GM21381 (cell line): ENCODE data around the gene ISYNA1.

Source experiments
- ATAC-seq: cut with Tn5 transposase; IDR thresholded peaks from one replicate; pipeline ENCODE4 v1.9.1; 2021; ENCODE audit warnings: mild to moderate bottlenecking, moderate library complexity; ENCODE audit not compliant: unreplicated experiment

Gene ISYNA1

DNA sequence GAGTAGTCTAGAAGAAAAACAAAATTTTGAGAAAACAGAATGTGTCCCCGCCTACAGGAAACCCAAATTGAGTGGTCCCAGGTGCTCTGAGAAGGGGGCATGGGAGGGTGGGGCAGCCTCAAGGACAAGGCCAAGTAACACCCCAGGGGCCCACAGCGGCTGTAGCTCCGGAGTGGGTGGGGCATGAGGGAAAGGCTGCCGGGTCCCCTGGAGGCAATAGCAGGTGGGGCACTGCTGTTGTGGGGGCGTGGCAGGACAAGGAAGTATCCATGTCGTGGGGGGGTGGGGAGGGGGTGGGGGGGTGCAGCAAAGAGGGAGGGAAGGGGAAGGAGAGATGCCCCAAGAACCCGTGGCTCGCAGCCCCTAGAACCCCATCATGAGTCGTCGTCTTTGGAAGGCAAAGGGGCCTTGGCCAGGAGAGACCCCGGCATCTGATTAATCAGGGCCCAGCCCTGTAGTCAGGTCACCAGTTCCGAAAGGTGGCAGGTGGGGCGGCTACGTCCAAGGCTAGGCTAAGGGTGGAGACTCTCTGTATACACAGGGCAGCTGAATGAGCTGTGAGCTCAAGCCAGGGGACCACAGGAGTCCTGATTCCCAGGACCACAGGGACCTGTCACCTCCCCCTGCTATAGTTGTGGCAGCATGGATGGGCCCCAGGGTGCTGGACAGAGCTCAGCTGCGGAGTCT is 7.5 kb upstream of the ISYNA1 start:
- no peak for ATAC-seq

GRCh38 chr19:18444513-18444912 is 6.6 kb upstream of the ISYNA1 start:
- ATAC-seq = no peak

DNA sequence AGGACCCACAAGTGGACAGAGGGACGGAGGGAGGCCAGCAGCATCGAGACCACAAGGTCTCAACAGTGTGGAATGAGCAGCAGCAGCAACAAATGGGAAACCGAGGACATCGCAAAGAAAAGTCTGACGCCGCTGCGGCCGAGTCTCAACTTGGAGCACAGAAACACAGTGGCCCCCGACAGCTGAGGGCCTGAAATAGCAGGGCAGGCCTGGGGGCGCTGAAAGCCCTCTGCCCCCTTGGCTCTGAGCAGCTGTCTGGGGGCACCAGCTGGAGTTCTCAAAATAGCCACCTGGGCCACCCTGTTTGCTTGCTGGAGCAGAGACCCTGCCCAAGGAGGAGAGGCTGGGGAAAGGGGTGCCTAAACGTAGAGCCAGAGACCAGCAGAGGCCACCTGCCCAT is 5.9 kb upstream of the ISYNA1 start:
- no peak for ATAC-seq

DNA sequence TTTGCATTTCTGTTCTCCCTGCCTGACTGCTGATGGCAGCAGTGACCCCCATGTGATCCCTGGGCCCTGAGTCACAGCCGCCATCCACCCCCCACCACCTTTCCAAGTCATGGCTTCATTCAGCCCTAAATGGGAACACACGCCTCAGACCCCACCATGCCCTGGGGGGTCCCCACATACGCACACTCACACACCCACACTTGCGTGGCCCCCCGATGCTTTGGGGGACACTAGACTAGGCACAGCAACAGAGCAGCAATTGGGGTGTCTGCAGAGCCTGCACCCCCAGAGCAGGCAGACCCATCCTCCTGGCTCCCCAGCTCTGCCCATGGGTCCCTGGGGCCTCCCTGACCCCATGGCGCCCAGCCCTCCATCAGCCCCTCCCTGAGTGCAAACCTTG is 5.5 kb upstream of the ISYNA1 start:
- ATAC-seq = no peak

- no peak for ATAC-seq
Measured at GRCh38 chr19:18442941-18443340, 5.0 kb upstream of the ISYNA1 start.

GRCh38 chr19:18441804-18442788 is 4.2 kb upstream of the ISYNA1 start:
- ATAC-seq = no peak

DNA sequence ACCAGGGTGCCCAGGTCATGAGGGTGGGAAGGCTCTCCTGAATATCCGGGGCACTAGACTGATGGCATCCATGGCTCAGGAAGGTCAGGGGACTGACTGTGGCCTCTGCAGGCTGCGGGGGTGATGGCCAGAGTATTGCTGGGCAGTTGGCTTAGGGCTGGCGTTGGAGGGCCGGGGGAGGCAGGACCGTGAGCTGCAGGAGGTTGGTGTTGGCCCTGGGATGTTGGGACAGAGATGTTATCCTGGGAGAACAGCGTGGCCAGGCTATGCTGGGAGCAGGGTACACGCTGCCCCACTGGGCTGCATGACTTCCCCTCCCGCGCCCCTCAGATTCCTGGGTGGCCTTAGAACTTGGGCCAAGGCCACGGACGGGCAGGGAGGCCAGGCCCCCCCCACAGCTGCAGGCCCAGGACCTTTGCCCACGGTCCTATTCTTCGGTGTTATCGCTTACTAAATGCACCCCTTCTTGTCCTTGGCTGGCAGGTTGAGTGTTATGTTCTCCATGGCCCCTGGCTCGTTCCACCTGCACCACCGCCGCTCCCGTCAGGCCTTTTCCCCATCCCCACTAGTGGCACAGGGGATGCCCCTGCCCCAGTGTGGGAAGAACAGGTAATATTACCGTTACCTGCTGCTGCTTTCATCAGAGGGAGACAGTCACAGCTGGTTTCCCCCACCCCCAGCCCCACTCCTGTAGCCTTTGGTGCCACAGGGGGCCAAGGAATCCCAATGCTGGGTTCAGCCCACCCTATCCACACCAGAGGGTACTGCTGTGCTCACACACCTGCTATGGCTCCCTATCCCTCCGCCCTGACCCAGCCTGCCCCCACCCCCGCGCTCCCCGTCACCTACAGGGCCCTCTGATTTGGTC is 3.2 kb upstream of the ISYNA1 start:
- no peak for ATAC-seq

DNA sequence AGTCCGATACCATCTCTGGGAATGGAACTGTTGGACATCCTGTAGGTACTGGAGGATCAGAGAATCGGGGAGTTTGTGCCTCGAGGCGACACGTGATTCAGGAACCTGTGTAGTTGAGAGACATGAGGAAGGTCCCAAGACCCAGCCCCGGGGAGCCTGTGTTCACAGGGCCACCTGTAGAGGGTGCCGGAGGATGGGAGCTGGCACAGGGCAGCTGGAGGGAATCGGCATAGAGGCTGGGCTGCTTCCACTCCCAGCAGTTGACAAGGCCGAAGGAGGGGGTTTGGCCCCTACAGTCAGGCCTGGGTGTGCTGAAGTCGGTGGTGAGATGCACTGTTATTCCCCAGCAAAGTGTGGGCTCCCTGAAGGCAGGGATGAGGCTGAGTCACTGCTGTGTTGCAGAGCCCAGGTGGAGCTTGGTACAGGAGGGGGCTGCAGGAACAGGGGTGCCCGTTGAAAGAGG is 2.5 kb upstream of the ISYNA1 start:
- no peak for ATAC-seq

GRCh38 chr19:18439910-18440237 is 1.9 kb upstream of the ISYNA1 start:
- no peak for ATAC-seq

- ATAC-seq = no peak
Measured at GRCh38 chr19:18439025-18439909, 1.3 kb upstream of the ISYNA1 start.

GRCh38 chr19:18438331-18439024 is 545 bp upstream of the ISYNA1 start:
- no peak for ATAC-seq

DNA sequence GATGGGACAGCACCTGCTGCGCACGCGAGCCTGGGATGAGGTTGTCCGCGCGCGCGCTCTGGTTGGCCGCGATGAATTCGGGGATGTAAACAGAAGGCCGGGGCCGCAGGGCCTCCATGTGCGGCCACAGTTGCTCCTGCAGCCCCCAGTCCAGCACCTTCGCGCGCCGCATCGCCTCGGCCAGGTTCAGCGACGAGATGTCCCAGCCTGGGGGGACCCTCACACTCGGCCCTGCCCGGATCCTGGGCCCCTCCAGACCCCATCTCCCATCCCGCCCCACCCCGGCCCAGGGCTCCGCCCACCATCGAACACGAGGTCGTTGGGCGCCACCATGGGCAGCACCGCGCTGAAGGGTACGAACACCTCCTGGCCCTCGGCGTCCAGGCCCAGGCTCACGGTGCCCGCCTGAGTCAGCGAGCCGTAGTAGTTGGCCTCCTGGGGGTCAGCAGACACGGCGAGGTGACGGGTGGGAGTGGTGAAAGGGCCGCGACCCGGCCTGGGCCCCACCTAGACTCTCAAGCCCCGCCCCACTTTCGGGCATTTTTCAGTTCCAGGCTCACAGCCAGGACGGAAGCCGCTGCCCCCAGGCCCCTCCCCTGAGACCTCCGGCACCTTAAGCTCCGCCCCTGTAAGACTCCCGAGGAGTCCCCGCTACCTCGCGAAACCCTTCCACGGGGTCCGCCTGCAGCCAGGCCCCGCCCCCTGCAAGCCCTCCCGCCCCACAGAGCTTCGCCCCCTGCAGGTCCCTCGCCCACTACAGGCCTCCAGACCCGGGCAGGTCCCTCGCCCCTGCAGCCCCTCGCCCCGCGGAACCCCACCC is 1.1 kb downstream of the ISYNA1 start:
- ATAC-seq = peak; percentile 46

- no peak for ATAC-seq
Measured at GRCh38 chr19:18435842-18436670, 1.9 kb downstream of the ISYNA1 start.

GRCh38 chr19:18435178-18435841 is 2.6 kb downstream of the ISYNA1 start:
- ATAC-seq = no peak

- ATAC-seq = no peak
Measured at GRCh38 chr19:18434411-18435175, 3.3 kb downstream of the ISYNA1 start.

DNA sequence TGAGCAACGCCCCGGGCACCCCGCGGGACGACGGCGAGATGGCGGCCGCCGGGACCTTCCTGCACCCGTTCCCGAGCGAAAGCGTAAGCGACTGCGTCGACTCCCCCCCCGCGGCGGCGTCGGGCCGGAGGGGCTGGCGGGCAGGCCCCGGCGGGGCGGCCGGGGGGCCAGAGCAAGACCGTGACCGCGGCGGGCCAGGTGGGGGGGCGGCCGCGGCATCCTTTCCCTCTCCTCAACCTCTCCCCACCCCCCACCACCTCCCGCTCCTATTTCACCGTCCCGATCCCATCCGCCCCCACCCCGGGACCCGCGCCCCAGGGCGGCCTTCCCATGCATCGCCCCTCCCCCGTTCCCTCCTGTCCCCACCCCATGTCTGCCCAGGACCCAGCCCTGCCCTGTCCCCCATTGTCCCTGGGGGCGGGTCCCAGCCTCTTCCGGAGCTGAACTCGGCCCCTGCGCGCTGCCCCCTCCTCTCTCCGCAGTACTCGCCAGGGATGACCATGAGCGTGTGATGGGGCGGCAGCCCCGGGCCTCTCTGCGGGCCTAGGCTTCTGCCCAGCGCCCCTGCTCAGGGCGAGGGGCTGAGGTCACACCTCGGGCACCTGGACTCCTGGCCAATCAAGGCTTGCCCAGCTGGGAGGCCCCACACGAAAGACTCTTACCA is 4.1 kb downstream of the ISYNA1 start:
- no peak for ATAC-seq
